ENCODE results near the gene SLC49A4.

Gene SLC49A4

DNA sequence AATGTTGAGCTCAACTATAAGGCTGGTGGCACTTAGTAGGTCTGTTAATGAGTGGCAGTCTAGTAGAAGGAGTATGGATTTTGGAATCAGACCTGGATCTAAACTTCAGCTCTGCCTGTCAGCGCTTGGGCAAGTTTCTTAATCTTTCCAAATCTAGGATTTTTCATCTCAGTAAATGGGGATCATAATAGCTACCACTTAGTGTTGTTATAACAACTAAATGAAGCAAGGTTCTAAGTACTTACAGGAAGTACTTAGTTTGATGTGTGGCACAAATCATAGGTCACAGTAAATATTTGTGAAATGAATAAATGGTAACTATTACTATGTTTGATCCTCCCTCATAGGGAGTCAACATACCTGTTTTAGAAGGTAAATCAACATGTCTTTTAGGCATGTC lies 31.4 kb downstream of the SLC49A4 start:
- POLR2A ChIA-PET = no interaction called here
- H3K4me3 ChIP-seq (ENCODE audit: low read depth, low read length) = no peak overlapping the region
- DNase-seq (ENCODE audit: low read depth, low spot score) = no peak
- TF ChIP-seq, protein P1, sequence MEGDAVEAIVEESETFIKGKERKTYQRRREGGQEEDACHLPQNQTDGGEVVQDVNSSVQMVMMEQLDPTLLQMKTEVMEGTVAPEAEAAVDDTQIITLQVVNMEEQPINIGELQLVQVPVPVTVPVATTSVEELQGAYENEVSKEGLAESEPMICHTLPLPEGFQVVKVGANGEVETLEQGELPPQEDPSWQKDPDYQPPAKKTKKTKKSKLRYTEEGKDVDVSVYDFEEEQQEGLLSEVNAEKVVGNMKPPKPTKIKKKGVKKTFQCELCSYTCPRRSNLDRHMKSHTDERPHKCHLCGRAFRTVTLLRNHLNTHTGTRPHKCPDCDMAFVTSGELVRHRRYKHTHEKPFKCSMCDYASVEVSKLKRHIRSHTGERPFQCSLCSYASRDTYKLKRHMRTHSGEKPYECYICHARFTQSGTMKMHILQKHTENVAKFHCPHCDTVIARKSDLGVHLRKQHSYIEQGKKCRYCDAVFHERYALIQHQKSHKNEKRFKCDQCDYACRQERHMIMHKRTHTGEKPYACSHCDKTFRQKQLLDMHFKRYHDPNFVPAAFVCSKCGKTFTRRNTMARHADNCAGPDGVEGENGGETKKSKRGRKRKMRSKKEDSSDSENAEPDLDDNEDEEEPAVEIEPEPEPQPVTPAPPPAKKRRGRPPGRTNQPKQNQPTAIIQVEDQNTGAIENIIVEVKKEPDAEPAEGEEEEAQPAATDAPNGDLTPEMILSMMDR (IDR thresholded peaks at IDR 0.05; ENCODE audit: insufficient read depth, low read length, missing control alignments) = no peak
- CTCF ChIA-PET = no interaction called here

DNA sequence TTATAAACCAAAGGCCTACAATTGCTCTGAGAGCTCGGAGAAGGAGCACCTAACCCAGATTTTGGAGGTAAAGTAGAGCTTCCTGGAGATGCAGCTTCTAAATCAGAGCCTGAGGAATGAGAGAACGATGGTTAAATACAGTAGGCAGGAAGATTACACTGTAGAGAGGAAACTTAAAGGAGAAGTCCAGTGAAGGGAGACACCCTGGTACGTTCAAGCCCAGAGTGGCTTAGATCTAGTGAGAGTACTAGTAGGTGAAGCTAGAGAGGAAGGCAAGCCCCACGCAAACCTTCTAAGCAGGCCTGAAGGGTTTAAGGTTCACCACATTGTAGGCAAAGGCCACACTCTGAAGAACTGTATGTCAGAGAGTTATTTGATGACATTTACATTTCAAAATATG lies 33.4 kb downstream of the SLC49A4 start:
- CTCF ChIA-PET = no interaction called here
- TF ChIP-seq, protein P1 (IDR thresholded peaks at IDR 0.05; ENCODE audit: insufficient read depth, low read length, missing control alignments) = no peak
- no peak for DNase-seq (ENCODE audit: low read depth, low spot score)
- no peak overlapping the region for H3K4me3 ChIP-seq (ENCODE audit: low read depth, low read length)
- POLR2A ChIA-PET = no interaction called here

DNA sequence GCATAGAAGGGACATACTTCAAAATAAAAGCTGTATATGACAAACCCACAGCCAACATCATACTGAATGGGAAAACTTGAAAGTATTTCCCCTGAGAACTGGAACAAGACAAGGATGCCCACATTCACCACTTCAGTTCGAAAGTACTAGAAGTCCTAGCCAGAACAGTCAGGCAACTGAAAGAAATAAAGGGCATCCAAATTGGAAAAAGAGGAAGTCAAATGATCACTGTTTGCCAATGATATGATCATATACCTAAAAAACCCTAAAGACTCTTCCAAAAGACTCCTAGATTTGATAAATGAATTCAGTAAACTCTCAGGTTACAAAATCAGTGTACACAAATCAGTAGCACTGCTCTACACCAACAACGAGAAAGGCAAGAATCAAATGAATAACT lies 40.7 kb downstream of the SLC49A4 start:
- H3K4me3 ChIP-seq (ENCODE audit: low read depth, low read length) = no peak overlapping the region
- POLR2A ChIA-PET = no interaction called here
- DNase-seq (ENCODE audit: low read depth, low spot score) = no peak
- TF ChIP-seq, protein P1 (IDR thresholded peaks at IDR 0.05; ENCODE audit: insufficient read depth, low read length, missing control alignments) = no peak
- CTCF ChIA-PET = no interaction called here

DNA sequence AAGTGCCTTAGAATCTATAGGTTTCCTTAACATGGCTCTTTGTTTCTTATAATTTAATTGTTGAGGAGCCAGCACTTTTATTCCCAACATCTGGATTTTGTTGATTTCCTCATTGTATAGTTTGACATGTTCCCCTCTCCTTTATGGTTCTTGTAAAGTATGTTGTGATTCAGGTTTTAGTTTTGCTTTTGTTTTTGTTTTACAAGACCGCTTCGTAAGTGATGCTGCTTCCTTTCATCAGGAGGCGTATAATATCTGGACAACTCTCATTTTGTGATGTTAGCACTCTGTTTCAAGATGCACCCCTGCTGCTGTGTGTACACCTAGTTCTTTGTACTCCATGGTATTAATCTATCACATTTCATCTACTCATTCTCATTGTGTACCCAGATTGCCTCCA lies 48.7 kb downstream of the SLC49A4 start:
- CTCF ChIA-PET = no interaction called here
- DNase-seq (ENCODE audit: low read depth, low spot score) = no peak
- POLR2A ChIA-PET = no interaction called here
- TF ChIP-seq, protein P1 (IDR thresholded peaks at IDR 0.05; ENCODE audit: insufficient read depth, low read length, missing control alignments) = no peak
- no peak overlapping the region for H3K4me3 ChIP-seq (ENCODE audit: low read depth, low read length)

DNA sequence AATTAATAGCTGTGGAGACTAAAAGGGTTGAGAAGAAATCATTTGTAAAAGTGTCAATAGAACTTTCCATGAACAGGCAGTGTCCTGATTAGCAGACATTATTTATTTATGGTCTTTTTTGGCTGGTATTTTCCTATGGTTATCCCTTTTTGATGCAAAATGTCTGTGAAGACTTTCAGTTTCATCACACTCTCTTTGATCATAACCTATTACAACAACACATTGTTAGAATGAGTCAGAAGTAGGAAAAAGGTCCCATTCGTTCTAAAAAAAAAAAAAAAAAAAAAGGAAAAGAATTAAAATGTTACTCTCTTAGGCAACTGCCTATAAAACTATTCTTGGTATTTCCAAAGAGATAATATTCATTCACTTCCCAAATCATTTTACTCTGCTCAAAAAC lies 62.1 kb downstream of the SLC49A4 start:
- TF ChIP-seq, protein P1 (IDR thresholded peaks at IDR 0.05; ENCODE audit: insufficient read depth, low read length, missing control alignments) = no peak
- no peak for DNase-seq (ENCODE audit: low read depth, low spot score)
- POLR2A ChIA-PET = no interaction called here
- CTCF ChIA-PET = no interaction called here
- no peak overlapping the region for H3K4me3 ChIP-seq (ENCODE audit: low read depth, low read length)

DNA sequence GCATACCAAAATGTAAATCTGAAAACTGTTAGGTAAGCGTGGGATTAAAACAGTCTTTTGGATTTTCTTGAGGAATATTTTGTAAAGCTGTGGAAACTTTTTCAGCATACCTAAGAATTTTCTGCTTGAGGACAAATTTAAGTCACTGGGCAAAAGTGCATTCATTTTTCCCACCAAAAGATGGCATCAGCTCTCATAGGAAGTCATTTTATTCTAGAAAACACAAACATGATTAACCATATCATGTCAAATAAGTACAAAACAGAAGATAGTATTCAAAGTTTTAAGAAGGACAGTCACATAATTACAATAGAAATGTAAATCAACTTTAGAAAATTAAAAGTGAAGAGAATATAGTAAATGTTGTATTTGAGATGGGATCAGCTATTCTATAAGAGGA lies 63.5 kb downstream of the SLC49A4 start:
- TF ChIP-seq, protein P1 (IDR thresholded peaks at IDR 0.05; ENCODE audit: insufficient read depth, low read length, missing control alignments) = no peak
- DNase-seq (ENCODE audit: low read depth, low spot score) = no peak
- no peak overlapping the region for H3K4me3 ChIP-seq (ENCODE audit: low read depth, low read length)
- ChIA-PET CTCF (interaction anchor here (0.6 to 2.2 kb wide), 6 partner anchors 8 to 170 kb away, joined by 3 to 10 read pairs (median 3); partner anchors contain the start of gene SEMA5B), POLR2A (no interaction called here)
